Measurements from ENCODE around the gene FEM1B.

GRCh38 chr15:68231102-68231818 is 46.3 kb upstream of the FEM1B start:
- TF ChIP-seq POLR2A (IDR thresholded peaks at IDR 0.05) (no peak), CTCF (IDR thresholded peaks at IDR 0.05) (no peak), EP300 (IDR thresholded peaks at IDR 0.05) (no peak), POLR2AphosphoS5 (IDR thresholded peaks at IDR 0.05) (no peak)

Data from sigmoid colon (tissue), 4 donors.